Endothelial cell of umbilical vein (primary cell): Measurements from ENCODE around the gene PRXL2C. TPM values are rescaled to one million over a fixed set of nuclear protein-coding genes. Genes with fewer than 3 reads are reported as not detected.

ENCODE experiments used
- BruUV-seq: library from RNA; stranded (reverse); fragments of 400-500 nt; replicated peaks from 2 replicates; lab custom pipeline; 2021; lab: Mats Ljungman, UMichigan
- CTCF ChIA-PET: fragments of 300-600, 350-600 bp; sonication (Branson Sonifier 250); formaldehyde crosslinking; loops from one replicate; lab custom pipeline; 2021; ENCODE audit warnings: antibody characterized with exemption, inconsistent platforms; lab: Charles Lee
- POLR2A ChIA-PET: fragments of 300-600, 350-600 bp; sonication (Branson Sonifier 250); formaldehyde crosslinking; loops from one replicate; lab custom pipeline; 2021; ENCODE audit warnings: antibody characterized with exemption, inconsistent platforms; lab: Charles Lee
- DNase-seq: peaks from one replicate; pipeline ENCODE4 v3.0.0-alpha.2; 2011; ENCODE audit warnings: low read depth, low spot score
- FAIRE-seq: peaks from 2 replicates; lab custom pipeline; 2011; peaks lifted over from hg19 to GRCh38; lab: Jason Lieb, UNC
- H2AFZ ChIP-seq: 2 replicates; pipeline ENCODE4 v1.6.0; 2012; ENCODE audit warnings: low read depth, low read length, control low read depth, inconsistent platforms
- H3K27ac ChIP-seq: 2 replicates; pipeline ENCODE4 v1.5.1; 2011; ENCODE audit warnings: low read depth, mild to moderate bottlenecking, control low read depth, low read length, moderate library complexity; ENCODE audit not compliant: insufficient read depth
- H3K27me3 ChIP-seq, 2 experiments: 2 replicates each; pipeline versions ENCODE4 v1.6.0 to v1.6.1; 2011; ENCODE audit warnings: low read length in 2 of 2, mixed read lengths in 1 of 2; ENCODE audit not compliant: control insufficient read depth in 2 of 2, insufficient read depth in 2 of 2
- H3K36me3 ChIP-seq, 2 experiments: 2 replicates in 1 of 2; 3 replicates in 1 of 2; pipeline ENCODE4 v1.5.1; 2011; ENCODE audit warnings: low read length in 2 of 2, mild to moderate bottlenecking in 1 of 2, moderate library complexity in 1 of 2; ENCODE audit not compliant: control insufficient read depth in 2 of 2, insufficient read depth in 2 of 2; ENCODE audit errors: extremely low read depth in 1 of 2
- H3K4me1 ChIP-seq: 3 replicates; pipeline ENCODE4 v1.5.1; 2011; ENCODE audit warnings: mild to moderate bottlenecking, low read length; ENCODE audit not compliant: control insufficient read depth, insufficient read depth; ENCODE audit errors: extremely low read depth
- H3K4me2 ChIP-seq: 2 replicates; pipeline ENCODE4 v1.6.1; 2011; ENCODE audit warnings: low read length, control low read depth, mixed read lengths; ENCODE audit not compliant: insufficient read depth
- H3K4me3 ChIP-seq, 3 experiments: fragments of 200-600 bp in 1 of 3; sonication (generic), shearing (Covaris generic) in 1 of 3; replicated peaks in 1 of 3; 2 replicates each; pipeline ENCODE4 v1.5.1; 2011 to 2016; ENCODE audit warnings: control low read depth in 3 of 3, low read length in 3 of 3, mild to moderate bottlenecking in 2 of 3, inconsistent platforms in 1 of 3, low read depth in 1 of 3, moderate library complexity in 1 of 3; ENCODE audit not compliant: insufficient read depth in 1 of 3
- H3K79me2 ChIP-seq: 2 replicates; pipeline ENCODE4 v1.6.0; 2012; ENCODE audit warnings: low read length, inconsistent platforms; ENCODE audit not compliant: control insufficient read depth, insufficient read depth
- H3K9ac ChIP-seq: replicated peaks from 2 replicates; pipeline ENCODE3; 2011; ENCODE audit warnings: low read length, control low read depth; ENCODE audit not compliant: insufficient read depth; ENCODE audit errors: extremely low read depth
- H3K9me1 ChIP-seq: replicated peaks from 3 replicates; pipeline ENCODE4 v1.6.0; 2011; ENCODE audit warnings: mild to moderate bottlenecking, low read length; ENCODE audit not compliant: control insufficient read depth, insufficient read depth; ENCODE audit errors: extremely low read depth
- H3K9me3 ChIP-seq: replicated peaks from 2 replicates; pipeline ENCODE4 v1.5.1; 2012; ENCODE audit warnings: low read length, inconsistent platforms; ENCODE audit not compliant: control insufficient read depth, insufficient read depth
- H4K20me1 ChIP-seq: replicated peaks from 2 replicates; pipeline ENCODE3; 2011; ENCODE audit warnings: mild to moderate bottlenecking, low read length; ENCODE audit not compliant: control insufficient read depth, insufficient read depth; ENCODE audit errors: extremely low read depth
- EZH2 ChIP-seq: IDR thresholded peaks from 2 replicates; pipeline ENCODE4 v1.6.1; 2012; ENCODE audit warnings: borderline replicate concordance, low read depth, mild to moderate bottlenecking, moderate library complexity, low read length, inconsistent platforms; ENCODE audit not compliant: severe bottlenecking
- FOS ChIP-seq: IDR thresholded peaks from 2 replicates; pipeline ENCODE4 v1.6.1; 2011; ENCODE audit warnings: mild to moderate bottlenecking, low read length, moderate library complexity, borderline replicate concordance; ENCODE audit not compliant: insufficient read depth
- GATA2 ChIP-seq: IDR thresholded peaks from 2 replicates; pipeline ENCODE4 v1.7.0; 2011; ENCODE audit warnings: low read depth, mild to moderate bottlenecking, moderate library complexity, mixed read lengths, low read length; ENCODE audit not compliant: insufficient read length, insufficient read depth
- JUN ChIP-seq: IDR thresholded peaks from 2 replicates; pipeline ENCODE4 v1.6.1; 2011; ENCODE audit warnings: borderline replicate concordance, low read depth; ENCODE audit not compliant: insufficient read length, insufficient read depth
- MYC ChIP-seq: IDR thresholded peaks from one replicate; pipeline ENCODE4 v1.6.1; 2011; ENCODE audit warnings: mild to moderate bottlenecking, low read depth, low read length
- POLR2A ChIP-seq: IDR thresholded peaks from 2 replicates; pipeline ENCODE4 v1.6.1; 2012; ENCODE audit warnings: low read depth, mild to moderate bottlenecking, control low read depth, low read length
- POLR2AphosphoS5 ChIP-seq: IDR thresholded peaks from 2 replicates; pipeline ENCODE4 v1.6.1; 2012; ENCODE audit warnings: low read depth, mild to moderate bottlenecking, control low read depth, low read length, moderate library complexity; ENCODE audit not compliant: insufficient read depth
- dilution Hi-C: fragments of 300-500 bp; cut with MboI; formaldehyde crosslinking; loops from one replicate; pipeline ENCODE4 v1.15.0; 2019; ENCODE audit warnings: low sequenced_read_pairs; ENCODE audit not compliant: extremely low pct_ligation_motif_present
- intact Hi-C: fragments of 100-400 bp; cut with micrococcal nuclease; formaldehyde crosslinking; loops from one replicate; pipeline ENCODE4 v1.10.0; 2022
- polyA plus RNA-seq, 4 experiments: library from polyadenylated mRNA; depleted of rRNA in 3 of 4; stranded (reverse) in 3 of 4; unstranded in 1 of 4; fragments of >200 nt; gene quantifications; 2 replicates each; pipeline versions ENCODE4 v1.2.1 to v1.2.3, GENCODE V29; 2011 to 2012; ENCODE audit warnings: missing spikeins in 1 of 4
- total RNA-seq: library from RNA; stranded (reverse); gene quantifications from 2 replicates; pipeline ENCODE4 v1.2.3, GENCODE V29; 2021

Gene PRXL2C
- total and polyA plus RNA-seq, 2 donors (not counting 3 experiments of a cell fraction or from before 2014, with no cell fraction given), result 5.4 to 14.7 TPM

DNA sequence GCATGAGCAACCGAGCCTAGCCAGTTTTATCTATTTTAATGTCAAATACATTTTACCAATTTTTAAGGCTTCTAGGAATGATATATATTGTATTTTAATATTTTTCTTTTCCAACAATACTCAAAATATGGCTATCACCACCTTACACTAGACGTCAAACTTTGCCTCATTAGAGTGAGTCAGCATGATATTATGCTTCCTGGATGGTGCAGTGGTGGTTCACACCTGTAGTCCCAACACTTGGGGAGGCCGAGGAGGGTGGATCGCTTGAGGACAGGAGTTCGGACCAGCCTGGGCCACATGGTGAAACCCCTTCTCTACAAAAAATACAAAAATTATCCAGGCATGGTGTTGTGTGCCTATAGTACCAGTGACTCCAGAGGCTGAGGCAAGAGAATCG is 28.2 kb downstream of the PRXL2C start:
- BruUV-seq, result no TSS peak
- Histone ChIP-seq H2AFZ (no peak overlapping the region), H3K9ac (no peak overlapping the region), H3K9me1 (no peaks in the 10 kb centered on the region), H3K27me3 (peaks cover 0 to 5% of the 10 kb centered on the region in 2 experiments), H3K4me1 (no peaks in the 10 kb centered on the region), H3K4me2 (no peak overlapping the region), H3K9me3 (no peaks in the 10 kb centered on the region), H3K4me3 (no peak overlapping the region), H3K27ac (no peak overlapping the region), H4K20me1 (no peaks in the 10 kb centered on the region), H3K79me2 (no peaks in the 10 kb centered on the region), H3K36me3 (no peaks in the 10 kb centered on the region)
- DNase-seq (no peak), FAIRE-seq (no peak)
- intact Hi-C loops, result no loop called here
- dilution Hi-C loops, result no loop called here
- no peak for TF ChIP-seq POLR2AphosphoS5
- TF ChIP-seq POLR2A, result no peak
- ChIA-PET CTCF (no interaction called here), POLR2A (no interaction called here)

DNA sequence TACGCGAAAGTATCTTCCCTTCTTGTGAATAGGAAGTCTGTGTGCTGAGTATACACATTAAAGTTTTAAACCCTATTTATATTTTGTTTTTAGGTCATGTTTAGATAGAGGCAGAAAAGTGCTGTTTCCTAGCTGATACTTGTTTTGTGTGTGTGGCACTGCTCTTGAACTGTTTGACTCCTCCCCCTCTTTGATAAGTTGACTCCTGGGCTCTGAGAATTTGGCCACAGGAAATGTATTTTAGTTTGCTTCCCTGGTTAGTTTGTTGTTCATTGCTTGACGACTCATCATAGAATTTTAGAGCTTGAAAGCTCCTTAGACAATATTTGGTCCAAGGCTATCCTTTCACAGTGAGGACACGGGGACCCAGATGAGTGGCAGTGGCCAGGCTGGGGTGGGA is 33.5 kb downstream of the PRXL2C start:
- ChIA-PET POLR2A (no interaction called here), CTCF (no interaction called here)
- Histone ChIP-seq H3K9me1 (no peaks in the 10 kb centered on the region), H3K4me2 (no peak overlapping the region), H3K4me1 (peaks cover 4% of the 10 kb centered on the region), H3K79me2 (no peaks in the 10 kb centered on the region), H3K27me3 (peaks cover 4 to 12% of the 10 kb centered on the region in 2 experiments), H3K9ac (no peak overlapping the region), H3K36me3 (no peaks in the 10 kb centered on the region), H3K27ac (no peak overlapping the region), H3K9me3 (no peaks in the 10 kb centered on the region), H3K4me3 (no peak overlapping the region), H2AFZ (no peak overlapping the region), H4K20me1 (no peaks in the 10 kb centered on the region)
- DNase-seq, result no peak
- BruUV-seq, result no TSS peak
- dilution Hi-C loops (no loop called here), intact Hi-C loops (no loop called here)
- TF ChIP-seq GATA2, result no peak
- TF ChIP-seq POLR2AphosphoS5, result no peak
- TF ChIP-seq MYC, result no peak
- no peak for TF ChIP-seq EZH2
- TF ChIP-seq JUN, result no peak
- TF ChIP-seq FOS, result no peak
- no peak for FAIRE-seq
